Kidney epithelial cell (primary cell): ENCODE data around the gene FUT1. TPM values are rescaled to one million over a fixed set of nuclear protein-coding genes. Genes with fewer than 3 reads are reported as not detected.

ENCODE experiments used
- DNase-seq: peaks from one replicate; pipeline ENCODE4 v3.0.0-alpha.2; 2010; ENCODE audit warnings: low read depth
- H3K27me3 ChIP-seq: 2 replicates; pipeline ENCODE4 v1.6.0; 2011; ENCODE audit warnings: low read length; ENCODE audit not compliant: control insufficient read depth, insufficient read depth
- H3K36me3 ChIP-seq: 2 replicates; pipeline ENCODE4 v1.5.1; 2011; ENCODE audit warnings: low read length; ENCODE audit not compliant: control insufficient read depth, insufficient read depth
- H3K4me3 ChIP-seq: 2 replicates; pipeline ENCODE4 v1.5.1; 2011; ENCODE audit warnings: low read depth, mild to moderate bottlenecking, control low read depth, low read length
- CTCF ChIP-seq: IDR thresholded peaks from 2 replicates; pipeline ENCODE4 v1.5.1; 2011; ENCODE audit warnings: mild to moderate bottlenecking, moderate library complexity, low read length, control low read depth, inconsistent platforms; ENCODE audit not compliant: insufficient read depth, poor library complexity, severe bottlenecking
- total RNA-seq: library from RNA; depleted of rRNA; stranded (reverse); fragments of >200 nt; gene quantifications from 2 replicates; pipeline ENCODE4 v1.2.3, GENCODE V29; 2015

The FUT1 gene
- total RNA-seq, 1 donor from 2014 or later: 10.4 TPM

GRCh38 chr19:48757089-48757675 is 4.7 kb upstream of the FUT1 start:
- TF ChIP-seq CTCF: no peak
- no peak overlapping the region for H3K4me3 ChIP-seq
- DNase-seq: no peak
- no peaks in the 10 kb centered on the region for H3K36me3 ChIP-seq
- peaks cover 11% of the 10 kb centered on the region for H3K27me3 ChIP-seq

- H3K4me3 ChIP-seq: no peak overlapping the region
- no peak for TF ChIP-seq CTCF
- H3K36me3 ChIP-seq: no peaks in the 10 kb centered on the region
- peaks cover 6% of the 10 kb centered on the region for H3K27me3 ChIP-seq
- no peak for DNase-seq
These were observed 4.2 kb upstream of the FUT1 start for GRCh38 chr19:48756686-48757085.

GRCh38 chr19:48756212-48756611 is 3.8 kb upstream of the FUT1 start:
- no peak for TF ChIP-seq CTCF
- peaks cover 5% of the 10 kb centered on the region for H3K27me3 ChIP-seq
- H3K4me3 ChIP-seq: no peak overlapping the region
- no peaks in the 10 kb centered on the region for H3K36me3 ChIP-seq
- no peak for DNase-seq

- Histone ChIP-seq H3K4me3 (no peak overlapping the region), H3K27me3 (peaks cover 5% of the 10 kb centered on the region), H3K36me3 (no peaks in the 10 kb centered on the region)
- no peak for DNase-seq
- TF ChIP-seq CTCF: no peak
These were observed 3.3 kb upstream of the FUT1 start for GRCh38 chr19:48755787-48756186.

- no peak within 1 kb of the TSS for H3K4me3 ChIP-seq
- TF ChIP-seq CTCF: no peak
- H3K27me3 ChIP-seq: peaks cover 5% of the 10 kb centered on the region
- H3K36me3 ChIP-seq: no peaks in the 10 kb centered on the region
- DNase-seq: no peak
These were observed 2.7 kb upstream of the FUT1 start, which contains the start of gene FGF21 for GRCh38 chr19:48755084-48755641. Gene FGF21 (plus strand): TSS chr19:48755524. CDS start chr19:48756237, 713 bp downstream.

GRCh38 chr19:48751845-48752495 is 471 bp downstream of the FUT1 start:
- peaks cover 5% of the 10 kb centered on the region for H3K27me3 ChIP-seq
- no peak for TF ChIP-seq CTCF
- no peaks in the 10 kb centered on the region for H3K36me3 ChIP-seq
- DNase-seq: no peak
- H3K4me3 ChIP-seq: peak overlapping the region; percentile 49
